HepG2 (cell line): ENCODE data around the gene RRP36. TPM values are rescaled to one million over a fixed set of nuclear protein-coding genes. Genes with fewer than 3 reads are reported as not detected.

Experiments used
- FOSL1 ChIP-seq: sonication (generic); formaldehyde crosslinking; IDR thresholded peaks from 2 replicates; pipeline ENCODE4 v1.9.0; 2021; ENCODE audit warnings: missing genetic modification reagents, borderline replicate concordance
- FOXK2 ChIP-seq: fragments of 450-650 bp; IDR thresholded peaks from 2 replicates; pipeline ENCODE4 v1.6.1; 2016
- SETDB1 ChIP-seq: sonication (generic); formaldehyde crosslinking; IDR thresholded peaks from 2 replicates; pipeline ENCODE4 v1.5.1; 2020; ENCODE audit warnings: missing genetic modification reagents, mild to moderate bottlenecking, borderline replicate concordance
- WIZ ChIP-seq: sonication (generic); formaldehyde crosslinking; IDR thresholded peaks from 2 replicates; pipeline ENCODE4 v1.5.1; 2020; ENCODE audit warnings: mild to moderate bottlenecking, missing genetic modification reagents
- ZFP36L2 ChIP-seq: sonication (generic); formaldehyde crosslinking; IDR thresholded peaks from 2 replicates; pipeline ENCODE4 v1.4.0; 2020; ENCODE audit warnings: missing genetic modification reagents
- polyA plus RNA-seq, 8 experiments: library from polyadenylated mRNA; depleted of rRNA in 3 of 8; stranded (reverse) in 7 of 8; unstranded in 1 of 8; fragments of >200 nt; fragmentation: Illumina TruSeq in 4 of 8; extraction: Trizol in 4 of 8; gene quantifications; 2 replicates each; pipeline versions ENCODE4 v1.2.1 to v1.2.3, GENCODE V29; 2011 to 2016; ENCODE audit warnings: low read depth in 4 of 8, missing spikeins in 1 of 8, mixed read lengths in 1 of 8; ENCODE audit not compliant: insufficient read depth in 1 of 8
- total RNA-seq, 5 experiments: library from RNA; depleted of rRNA; stranded (reverse); fragments of >200 nt; fragmentation: Illumina TruSeq; extraction: Trizol; gene quantifications; 2 replicates each; pipeline ENCODE4 v1.2.3, GENCODE V29; 2016; ENCODE audit warnings: low read depth in 1 of 5
- TF ChIP-seq, protein P1 (sequence below): sonication (generic); formaldehyde crosslinking; IDR thresholded peaks from 2 replicates; pipeline ENCODE4 v1.5.1; 2020; ENCODE audit warnings: missing genetic modification reagents, mild to moderate bottlenecking, borderline replicate concordance
- TF ChIP-seq, protein P2 (sequence below): sonication (generic); formaldehyde crosslinking; IDR thresholded peaks from 2 replicates; pipeline ENCODE4 v1.4.0; 2020; ENCODE audit warnings: missing genetic modification reagents
- TF ChIP-seq, protein P3 (sequence below): sonication (generic); formaldehyde crosslinking; IDR thresholded peaks from 2 replicates; pipeline ENCODE4 v1.5.0; 2020; ENCODE audit warnings: missing genetic modification reagents, mild to moderate bottlenecking, borderline replicate concordance
- TF ChIP-seq, protein P4 (sequence below): sonication (generic); formaldehyde crosslinking; IDR thresholded peaks from 2 replicates; pipeline ENCODE4 v1.8.0; 2022; ENCODE audit warnings: missing genetic modification reagents, mild to moderate bottlenecking, moderate library complexity, borderline replicate concordance
- TF ChIP-seq, protein P5 (sequence below): sonication (generic); formaldehyde crosslinking; IDR thresholded peaks from 2 replicates; pipeline ENCODE4 v1.5.1; 2020; ENCODE audit warnings: mild to moderate bottlenecking, missing genetic modification reagents
- TF ChIP-seq, protein P6 (sequence below): sonication (generic); formaldehyde crosslinking; IDR thresholded peaks from 2 replicates; pipeline ENCODE4 v1.4.0; 2020; ENCODE audit warnings: missing genetic modification reagents
- TF ChIP-seq, protein P7 (sequence below): IDR thresholded peaks from 2 replicates; pipeline ENCODE4 v1.6.1; 2016; ENCODE audit warnings: low read depth, borderline replicate concordance

RRP36 gene
- total and polyA plus RNA-seq, 2 of the 13 experiments (the other 11 are each of a cell fraction or from before 2014, with no cell fraction given), result 29.5 to 144 TPM

DNA sequence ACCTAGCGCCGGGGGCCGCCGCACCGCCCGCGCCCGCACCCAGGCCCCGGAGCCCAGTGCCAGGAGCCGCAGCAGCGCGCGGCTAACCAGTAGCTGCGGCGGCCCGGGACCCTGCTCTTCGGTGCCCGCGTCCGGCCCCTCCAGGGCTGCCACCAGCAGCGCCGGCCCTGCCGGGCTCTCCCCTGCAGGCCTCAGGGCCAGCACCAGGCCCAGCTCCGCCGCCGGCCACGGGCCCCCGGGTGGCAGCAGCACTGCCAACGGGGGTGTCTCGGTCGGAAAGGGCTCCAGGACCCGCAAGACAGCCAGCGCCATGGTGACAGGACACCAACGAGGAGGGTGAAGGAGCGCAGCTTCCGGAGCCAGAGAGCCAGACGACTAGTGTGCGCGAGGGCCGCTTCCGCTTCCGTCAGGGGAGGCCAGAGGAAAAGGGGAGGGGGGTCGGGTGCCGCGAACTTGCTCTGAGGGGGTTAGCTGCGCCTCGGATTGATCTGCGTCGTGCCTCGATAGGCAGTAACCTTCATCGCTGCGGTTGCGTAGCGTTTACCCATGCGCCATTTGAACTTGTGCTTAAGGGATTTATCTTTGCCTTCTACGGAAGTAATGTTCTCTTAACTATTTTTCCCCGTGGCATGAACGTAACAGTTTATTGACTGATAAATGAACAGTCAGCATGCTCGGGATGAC lies 42.4 kb upstream of the RRP36 start, which contains the start of gene PEX6 (continued):
- TF ChIP-seq, protein P1, sequence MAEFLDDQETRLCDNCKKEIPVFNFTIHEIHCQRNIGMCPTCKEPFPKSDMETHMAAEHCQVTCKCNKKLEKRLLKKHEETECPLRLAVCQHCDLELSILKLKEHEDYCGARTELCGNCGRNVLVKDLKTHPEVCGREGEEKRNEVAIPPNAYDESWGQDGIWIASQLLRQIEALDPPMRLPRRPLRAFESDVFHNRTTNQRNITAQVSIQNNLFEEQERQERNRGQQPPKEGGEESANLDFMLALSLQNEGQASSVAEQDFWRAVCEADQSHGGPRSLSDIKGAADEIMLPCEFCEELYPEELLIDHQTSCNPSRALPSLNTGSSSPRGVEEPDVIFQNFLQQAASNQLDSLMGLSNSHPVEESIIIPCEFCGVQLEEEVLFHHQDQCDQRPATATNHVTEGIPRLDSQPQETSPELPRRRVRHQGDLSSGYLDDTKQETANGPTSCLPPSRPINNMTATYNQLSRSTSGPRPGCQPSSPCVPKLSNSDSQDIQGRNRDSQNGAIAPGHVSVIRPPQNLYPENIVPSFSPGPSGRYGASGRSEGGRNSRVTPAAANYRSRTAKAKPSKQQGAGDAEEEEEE (CRISPR knock-in tag), result 0 out of 2 replicates have a peak, but pooled peaks have one; percentile 65
- TF ChIP-seq, protein P2, sequence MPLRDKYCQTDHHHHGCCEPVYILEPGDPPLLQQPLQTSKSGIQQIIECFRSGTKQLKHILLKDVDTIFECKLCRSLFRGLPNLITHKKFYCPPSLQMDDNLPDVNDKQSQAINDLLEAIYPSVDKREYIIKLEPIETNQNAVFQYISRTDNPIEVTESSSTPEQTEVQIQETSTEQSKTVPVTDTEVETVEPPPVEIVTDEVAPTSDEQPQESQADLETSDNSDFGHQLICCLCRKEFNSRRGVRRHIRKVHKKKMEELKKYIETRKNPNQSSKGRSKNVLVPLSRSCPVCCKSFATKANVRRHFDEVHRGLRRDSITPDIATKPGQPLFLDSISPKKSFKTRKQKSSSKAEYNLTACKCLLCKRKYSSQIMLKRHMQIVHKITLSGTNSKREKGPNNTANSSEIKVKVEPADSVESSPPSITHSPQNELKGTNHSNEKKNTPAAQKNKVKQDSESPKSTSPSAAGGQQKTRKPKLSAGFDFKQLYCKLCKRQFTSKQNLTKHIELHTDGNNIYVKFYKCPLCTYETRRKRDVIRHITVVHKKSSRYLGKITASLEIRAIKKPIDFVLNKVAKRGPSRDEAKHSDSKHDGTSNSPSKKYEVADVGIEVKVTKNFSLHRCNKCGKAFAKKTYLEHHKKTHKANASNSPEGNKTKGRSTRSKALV, result peak; percentile 68; the same call in 1 of the 2 replicates
- TF ChIP-seq, protein P3, sequence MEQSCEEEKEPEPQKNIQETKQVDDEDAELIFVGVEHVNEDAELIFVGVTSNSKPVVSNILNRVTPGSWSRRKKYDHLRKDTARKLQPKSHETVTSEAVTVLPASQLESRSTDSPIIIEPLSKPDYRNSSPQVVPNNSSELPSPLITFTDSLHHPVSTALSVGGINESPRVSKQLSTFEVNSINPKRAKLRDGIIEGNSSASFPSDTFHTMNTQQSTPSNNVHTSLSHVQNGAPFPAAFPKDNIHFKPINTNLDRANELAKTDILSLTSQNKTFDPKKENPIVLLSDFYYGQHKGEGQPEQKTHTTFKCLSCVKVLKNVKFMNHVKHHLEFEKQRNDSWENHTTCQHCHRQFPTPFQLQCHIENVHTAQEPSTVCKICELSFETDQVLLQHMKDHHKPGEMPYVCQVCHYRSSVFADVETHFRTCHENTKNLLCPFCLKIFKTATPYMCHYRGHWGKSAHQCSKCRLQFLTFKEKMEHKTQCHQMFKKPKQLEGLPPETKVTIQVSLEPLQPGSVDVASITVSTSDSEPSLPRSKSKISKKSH (CRISPR knock-in tag), result peak; percentile 58; the same call in 1 of the 2 replicates
- no peak for TF ChIP-seq FOSL1 (CRISPR knock-in tag)
- TF ChIP-seq SETDB1, result no peak
- TF ChIP-seq, protein P4, sequence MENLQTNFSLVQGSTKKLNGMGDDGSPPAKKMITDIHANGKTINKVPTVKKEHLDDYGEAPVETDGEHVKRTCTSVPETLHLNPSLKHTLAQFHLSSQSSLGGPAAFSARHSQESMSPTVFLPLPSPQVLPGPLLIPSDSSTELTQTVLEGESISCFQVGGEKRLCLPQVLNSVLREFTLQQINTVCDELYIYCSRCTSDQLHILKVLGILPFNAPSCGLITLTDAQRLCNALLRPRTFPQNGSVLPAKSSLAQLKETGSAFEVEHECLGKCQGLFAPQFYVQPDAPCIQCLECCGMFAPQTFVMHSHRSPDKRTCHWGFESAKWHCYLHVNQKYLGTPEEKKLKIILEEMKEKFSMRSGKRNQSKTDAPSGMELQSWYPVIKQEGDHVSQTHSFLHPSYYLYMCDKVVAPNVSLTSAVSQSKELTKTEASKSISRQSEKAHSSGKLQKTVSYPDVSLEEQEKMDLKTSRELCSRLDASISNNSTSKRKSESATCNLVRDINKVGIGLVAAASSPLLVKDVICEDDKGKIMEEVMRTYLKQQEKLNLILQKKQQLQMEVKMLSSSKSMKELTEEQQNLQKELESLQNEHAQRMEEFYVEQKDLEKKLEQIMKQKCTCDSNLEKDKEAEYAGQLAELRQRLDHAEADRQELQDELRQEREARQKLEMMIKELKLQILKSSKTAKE (CRISPR knock-in tag), result no peak; the same call in 1 of the 2 replicates
- TF ChIP-seq, protein P5, sequence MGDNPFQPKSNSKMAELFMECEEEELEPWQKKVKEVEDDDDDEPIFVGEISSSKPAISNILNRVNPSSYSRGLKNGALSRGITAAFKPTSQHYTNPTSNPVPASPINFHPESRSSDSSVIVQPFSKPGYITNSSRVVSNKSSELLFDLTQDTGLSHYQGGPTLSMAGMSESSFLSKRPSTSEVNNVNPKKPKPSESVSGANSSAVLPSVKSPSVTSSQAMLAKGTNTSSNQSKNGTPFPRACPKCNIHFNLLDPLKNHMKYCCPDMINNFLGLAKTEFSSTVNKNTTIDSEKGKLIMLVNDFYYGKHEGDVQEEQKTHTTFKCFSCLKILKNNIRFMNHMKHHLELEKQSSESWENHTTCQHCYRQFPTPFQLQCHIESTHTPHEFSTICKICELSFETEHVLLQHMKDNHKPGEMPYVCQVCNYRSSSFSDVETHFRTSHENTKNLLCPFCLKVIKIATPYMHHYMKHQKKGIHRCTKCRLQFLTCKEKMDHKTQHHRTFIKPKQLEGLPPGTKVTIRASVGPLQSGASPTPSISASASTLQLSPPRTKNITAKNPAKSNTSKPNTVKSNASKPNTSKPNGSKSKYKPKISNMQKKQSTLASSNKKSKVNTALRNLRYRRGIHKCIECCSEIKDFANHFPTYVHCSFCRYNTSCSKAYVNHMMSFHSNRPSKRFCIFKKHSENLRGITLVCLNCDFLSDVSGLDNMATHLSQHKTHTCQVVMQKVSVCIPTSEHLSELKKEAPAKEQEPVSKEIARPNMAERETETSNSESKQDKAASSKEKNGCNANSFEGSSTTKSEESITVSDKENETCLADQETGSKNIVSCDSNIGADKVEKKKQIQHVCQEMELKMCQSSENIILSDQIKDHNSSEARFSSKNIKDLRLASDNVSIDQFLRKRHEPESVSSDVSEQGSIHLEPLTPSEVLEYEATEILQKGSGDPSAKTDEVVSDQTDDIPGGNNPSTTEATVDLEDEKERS (CRISPR knock-in tag), result peak; percentile 51; the same call in 1 of the 2 replicates
- TF ChIP-seq, protein P6, sequence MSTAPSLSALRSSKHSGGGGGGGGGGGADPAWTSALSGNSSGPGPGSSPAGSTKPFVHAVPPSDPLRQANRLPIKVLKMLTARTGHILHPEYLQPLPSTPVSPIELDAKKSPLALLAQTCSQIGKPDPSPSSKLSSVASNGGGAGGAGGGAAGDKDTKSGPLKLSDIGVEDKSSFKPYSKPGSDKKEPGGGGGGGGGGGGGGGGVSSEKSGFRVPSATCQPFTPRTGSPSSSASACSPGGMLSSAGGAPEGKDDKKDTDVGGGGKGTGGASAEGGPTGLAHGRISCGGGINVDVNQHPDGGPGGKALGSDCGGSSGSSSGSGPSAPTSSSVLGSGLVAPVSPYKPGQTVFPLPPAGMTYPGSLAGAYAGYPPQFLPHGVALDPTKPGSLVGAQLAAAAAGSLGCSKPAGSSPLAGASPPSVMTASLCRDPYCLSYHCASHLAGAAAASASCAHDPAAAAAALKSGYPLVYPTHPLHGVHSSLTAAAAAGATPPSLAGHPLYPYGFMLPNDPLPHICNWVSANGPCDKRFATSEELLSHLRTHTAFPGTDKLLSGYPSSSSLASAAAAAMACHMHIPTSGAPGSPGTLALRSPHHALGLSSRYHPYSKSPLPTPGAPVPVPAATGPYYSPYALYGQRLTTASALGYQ (CRISPR knock-in tag), result no peak
- TF ChIP-seq ZFP36L2 (CRISPR knock-in tag), result 0 out of 2 replicates have a peak, but pooled peaks have one; percentile 57
- TF ChIP-seq, protein P7, sequence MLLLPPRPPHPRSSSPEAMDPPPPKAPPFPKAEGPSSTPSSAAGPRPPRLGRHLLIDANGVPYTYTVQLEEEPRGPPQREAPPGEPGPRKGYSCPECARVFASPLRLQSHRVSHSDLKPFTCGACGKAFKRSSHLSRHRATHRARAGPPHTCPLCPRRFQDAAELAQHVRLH (CRISPR knock-in tag), result peak; percentile 92
- TF ChIP-seq WIZ (CRISPR knock-in tag), result no peak
- TF ChIP-seq FOXK2, result no peak
